ENCODE measurements around the gene ZFPM1.

DNA sequence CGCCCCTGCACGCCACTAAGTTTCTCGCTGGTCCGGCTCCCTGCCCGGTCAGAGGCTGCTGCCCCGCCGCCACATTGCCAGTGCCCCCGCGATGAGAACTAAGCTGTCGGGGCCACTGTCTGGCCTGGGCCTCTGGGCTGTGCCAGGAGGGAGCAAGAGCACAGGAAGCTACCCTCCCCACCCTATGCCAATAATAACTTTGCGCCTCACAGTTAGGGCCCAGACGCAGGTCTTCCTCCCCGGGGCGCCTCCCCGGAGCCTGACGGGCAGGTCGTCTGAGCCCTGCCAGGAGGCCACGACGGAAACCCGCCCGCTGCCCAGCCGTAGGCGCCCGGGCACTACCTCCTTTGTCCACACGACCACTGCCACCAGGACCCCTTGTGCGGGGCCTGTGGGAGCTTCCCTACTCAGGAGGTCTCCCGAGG lies 1.5 kb downstream of the ZFPM1 start:
- TF ChIP-seq SUZ12 (IDR thresholded peaks at IDR 0.05; ENCODE audit: low read length) (peak; percentile 86; the same call in 1 of the 2 replicates), YY1 (IDR thresholded peaks at IDR 0.05; ENCODE audit: low read depth, low read length) (no peak), POLR2A (IDR thresholded peaks at IDR 0.05; ENCODE audit: control extremely low read depth in 1 of 2, low read depth in 2 of 2, low read length in 2 of 2) (no peak), SP1 (IDR thresholded peaks at IDR 0.05; ENCODE audit: low read depth, low read length) (no peak), SIN3A (conservative IDR thresholded peaks at IDR 0.05 in 1 of 2, IDR thresholded peaks at IDR 0.05 in 1 of 2; ENCODE audit: low read depth in 1 of 2, low read length in 2 of 2) (no peak), EGR1 (IDR thresholded peaks at IDR 0.05; ENCODE audit: borderline replicate concordance, low read depth, low read length) (no peak), HDAC2 (IDR thresholded peaks at IDR 0.05; ENCODE audit: borderline replicate concordance in 1 of 2, low read depth in 2 of 2, low read length in 2 of 2) (no peak)
- TF ChIP-seq, protein P1, sequence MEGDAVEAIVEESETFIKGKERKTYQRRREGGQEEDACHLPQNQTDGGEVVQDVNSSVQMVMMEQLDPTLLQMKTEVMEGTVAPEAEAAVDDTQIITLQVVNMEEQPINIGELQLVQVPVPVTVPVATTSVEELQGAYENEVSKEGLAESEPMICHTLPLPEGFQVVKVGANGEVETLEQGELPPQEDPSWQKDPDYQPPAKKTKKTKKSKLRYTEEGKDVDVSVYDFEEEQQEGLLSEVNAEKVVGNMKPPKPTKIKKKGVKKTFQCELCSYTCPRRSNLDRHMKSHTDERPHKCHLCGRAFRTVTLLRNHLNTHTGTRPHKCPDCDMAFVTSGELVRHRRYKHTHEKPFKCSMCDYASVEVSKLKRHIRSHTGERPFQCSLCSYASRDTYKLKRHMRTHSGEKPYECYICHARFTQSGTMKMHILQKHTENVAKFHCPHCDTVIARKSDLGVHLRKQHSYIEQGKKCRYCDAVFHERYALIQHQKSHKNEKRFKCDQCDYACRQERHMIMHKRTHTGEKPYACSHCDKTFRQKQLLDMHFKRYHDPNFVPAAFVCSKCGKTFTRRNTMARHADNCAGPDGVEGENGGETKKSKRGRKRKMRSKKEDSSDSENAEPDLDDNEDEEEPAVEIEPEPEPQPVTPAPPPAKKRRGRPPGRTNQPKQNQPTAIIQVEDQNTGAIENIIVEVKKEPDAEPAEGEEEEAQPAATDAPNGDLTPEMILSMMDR (IDR thresholded peaks at IDR 0.05; ENCODE audit: control extremely low read depth in 1 of 3, insufficient read depth in 1 of 3, low read depth in 1 of 3, low read length in 3 of 3) = no peak
